Thyroid gland (tissue), 4 donors: Measurements from ENCODE around the gene KCNG2.

Experiments used
- POLR2A ChIP-seq, 2 donors: fragments of 450-650 bp; IDR thresholded peaks; one replicate each; pipeline ENCODE4 v1.6.1; 2017; ENCODE audit warnings: antibody characterized with exemption in 2 of 2, mild to moderate bottlenecking in 2 of 2, moderate library complexity in 1 of 2
- TF ChIP-seq, protein P1 (sequence below), 6 experiments: fragments of 200-600 bp in 3 of 6; fragments of 450-650 bp in 3 of 6; sonication (generic) in 3 of 6; IDR thresholded peaks; one replicate each; pipeline ENCODE4 v1.5.1; 2016 to 2019; ENCODE audit warnings: antibody characterized with exemption in 6 of 6, mild to moderate bottlenecking in 2 of 6, inconsistent platforms in 1 of 6, moderate library complexity in 1 of 6

DNA sequence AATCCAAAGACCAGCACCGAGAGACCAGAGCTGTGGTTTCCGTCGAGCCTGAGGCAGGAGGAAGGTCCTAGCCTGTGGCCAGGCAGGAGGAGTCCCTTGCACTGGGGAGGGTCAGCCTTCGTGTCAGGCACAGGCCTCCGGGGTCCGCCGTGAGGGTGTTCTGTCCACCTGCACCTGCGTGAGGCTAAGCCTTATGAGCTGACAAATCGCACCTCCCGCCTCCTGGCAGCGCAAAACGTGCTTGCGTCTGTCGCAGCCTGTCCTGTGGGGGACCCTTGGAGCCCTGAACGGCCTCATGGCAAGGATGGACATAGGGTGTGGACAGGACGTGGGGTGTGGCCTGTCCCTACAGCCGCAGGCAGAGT lies 73.3 kb downstream of the KCNG2 start:
- TF ChIP-seq, protein P1, sequence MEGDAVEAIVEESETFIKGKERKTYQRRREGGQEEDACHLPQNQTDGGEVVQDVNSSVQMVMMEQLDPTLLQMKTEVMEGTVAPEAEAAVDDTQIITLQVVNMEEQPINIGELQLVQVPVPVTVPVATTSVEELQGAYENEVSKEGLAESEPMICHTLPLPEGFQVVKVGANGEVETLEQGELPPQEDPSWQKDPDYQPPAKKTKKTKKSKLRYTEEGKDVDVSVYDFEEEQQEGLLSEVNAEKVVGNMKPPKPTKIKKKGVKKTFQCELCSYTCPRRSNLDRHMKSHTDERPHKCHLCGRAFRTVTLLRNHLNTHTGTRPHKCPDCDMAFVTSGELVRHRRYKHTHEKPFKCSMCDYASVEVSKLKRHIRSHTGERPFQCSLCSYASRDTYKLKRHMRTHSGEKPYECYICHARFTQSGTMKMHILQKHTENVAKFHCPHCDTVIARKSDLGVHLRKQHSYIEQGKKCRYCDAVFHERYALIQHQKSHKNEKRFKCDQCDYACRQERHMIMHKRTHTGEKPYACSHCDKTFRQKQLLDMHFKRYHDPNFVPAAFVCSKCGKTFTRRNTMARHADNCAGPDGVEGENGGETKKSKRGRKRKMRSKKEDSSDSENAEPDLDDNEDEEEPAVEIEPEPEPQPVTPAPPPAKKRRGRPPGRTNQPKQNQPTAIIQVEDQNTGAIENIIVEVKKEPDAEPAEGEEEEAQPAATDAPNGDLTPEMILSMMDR (IDR thresholded peaks at IDR 0.05): no peak
- TF ChIP-seq POLR2A (IDR thresholded peaks at IDR 0.05): no peak
